Adipose tissue (tissue), 3 donors: ENCODE data around the gene KLHL3. TPM values are rescaled to one million over a fixed set of nuclear protein-coding genes. Genes with fewer than 3 reads are reported as not detected.
"Not testable (repeated sequence)": the region's sequence is repeated elsewhere in the genome, so short reads cannot be mapped to it uniquely, and the experiment has no call there.

Experiments used
- H3K27ac ChIP-seq: one replicate; pipeline ENCODE4 v1.5.1; 2013; ENCODE audit warnings: low read depth, low read length
- WGBS, 3 donors: extraction: QIAGEN DNeasy Blood & Tissue Kit; methylation state at CpG; one replicate each; pipeline ENCODE4 v1.1.7; 2013; 5-methylcytosine and 5-hydroxymethylcytosine counted together
- polyA plus RNA-seq, 3 donors: library from polyadenylated mRNA; stranded (reverse); fragments of 200-250 nt; gene quantifications; one replicate each; pipeline ENCODE4 v1.2.3, GENCODE V29; 2013
- donor health status: healthy with polysubstance abuse.
- donor health status: Bipolar disorder and iron deficiency.
- donor health status: healthy.

Gene KLHL3
- polyA plus RNA-seq, 3 donors, result 0.90 to 3.3 (median 1.7) TPM

DNA sequence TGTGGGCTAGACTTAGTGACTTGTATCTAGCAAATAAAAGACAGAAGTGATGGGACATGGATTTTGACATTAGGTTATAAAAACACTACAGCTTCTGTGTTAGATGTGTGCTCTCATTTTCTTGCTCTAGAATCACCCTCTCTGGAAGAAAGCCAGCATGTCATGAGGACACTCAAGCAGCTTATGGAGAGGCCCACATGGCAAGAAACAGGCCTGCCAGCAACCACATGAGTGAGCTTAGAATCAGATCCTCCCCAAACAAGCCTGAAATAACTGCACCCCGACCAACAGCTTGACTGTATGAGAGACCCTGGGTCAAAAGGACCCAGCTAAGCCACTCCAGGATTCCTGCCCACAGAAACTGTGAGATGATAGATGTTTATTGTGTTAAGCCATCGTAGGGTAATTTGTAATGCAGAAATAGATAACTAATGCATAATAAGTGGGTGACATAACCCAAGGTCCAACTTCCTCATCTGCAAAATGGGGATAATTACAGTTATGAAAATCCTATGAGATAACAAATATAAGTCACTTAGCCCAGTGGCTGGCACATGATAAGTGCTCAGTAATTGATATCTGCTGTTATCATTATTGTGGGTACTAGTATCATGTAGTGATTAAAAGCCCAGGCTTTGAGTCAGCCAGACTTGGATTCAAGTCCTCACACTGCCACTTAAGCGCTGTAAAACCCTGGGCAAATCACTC lies 86.5 kb downstream of the KLHL3 start:
- WGBS, 3 donors, result 73 to 81% (median 77%) methylated on average over 3 of the region's 3 CpGs
- H3K27ac ChIP-seq, result no peak overlapping the region

GRCh38 chr5:137648361-137648760 lies 87.5 kb downstream of the KLHL3 start:
- no peak overlapping the region for H3K27ac ChIP-seq
- WGBS, 3 donors, result 86 to 92% (median 91%) methylated on average over 5 of the region's 5 CpGs

GRCh38 chr5:137647401-137647800 lies 88.5 kb downstream of the KLHL3 start:
- 94 to 96% (median 96%) methylated on average over 11 of the region's 11 CpGs for WGBS, 3 donors

GRCh38 chr5:137646761-137647160 lies 89.1 kb downstream of the KLHL3 start:
- WGBS, 3 donors, result 48 to 88% (median 76%) methylated on average over 2 of the region's 2 CpGs
- no peak overlapping the region for H3K27ac ChIP-seq

More at GRCh38 chr5:137647401-137647800, 88.5 kb downstream of the KLHL3 start:
- no peak overlapping the region for H3K27ac ChIP-seq

DNA sequence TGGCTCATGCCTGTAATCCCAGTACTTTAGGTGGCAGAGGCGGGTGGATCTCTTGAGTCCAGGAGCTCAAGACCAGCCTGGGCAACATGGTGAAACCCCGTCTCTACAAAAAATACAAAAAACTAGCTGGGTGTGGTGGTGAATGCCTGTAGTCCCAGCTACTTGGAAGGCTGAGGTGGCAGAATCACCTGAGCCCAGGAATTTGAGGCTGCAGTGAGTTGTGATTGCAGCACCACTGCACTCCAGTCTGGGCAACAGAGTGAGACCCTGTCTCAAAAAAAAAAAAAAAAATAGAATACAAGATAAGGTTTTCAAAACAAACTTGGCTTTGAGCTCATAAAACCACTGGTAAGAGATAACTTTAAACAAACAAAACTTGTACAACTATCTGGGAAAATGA lies 92.8 kb downstream of the KLHL3 start:
- 87 to 98% (median 93%) methylated on average over 2 of the region's 2 CpGs for WGBS, 3 donors
- not testable (repeated sequence) for H3K27ac ChIP-seq

GRCh38 chr5:137642091-137642490 lies 93.8 kb downstream of the KLHL3 start:
- H3K27ac ChIP-seq, result no peak overlapping the region
- WGBS, 3 donors, result 81 to 87% (median 82%) methylated on average over 4 of the region's 4 CpGs

GRCh38 chr5:137641148-137641547 lies 94.7 kb downstream of the KLHL3 start:
- no peak overlapping the region for H3K27ac ChIP-seq
- WGBS, 3 donors, result 80 to 93% (median 86%) methylated on average over 1 of the region's 1 CpG

GRCh38 chr5:137639645-137640044 lies 96.2 kb downstream of the KLHL3 start:
- no peak overlapping the region for H3K27ac ChIP-seq
- 87 to 96% (median 87%) methylated on average over 11 of the region's 11 CpGs for WGBS, 3 donors

DNA sequence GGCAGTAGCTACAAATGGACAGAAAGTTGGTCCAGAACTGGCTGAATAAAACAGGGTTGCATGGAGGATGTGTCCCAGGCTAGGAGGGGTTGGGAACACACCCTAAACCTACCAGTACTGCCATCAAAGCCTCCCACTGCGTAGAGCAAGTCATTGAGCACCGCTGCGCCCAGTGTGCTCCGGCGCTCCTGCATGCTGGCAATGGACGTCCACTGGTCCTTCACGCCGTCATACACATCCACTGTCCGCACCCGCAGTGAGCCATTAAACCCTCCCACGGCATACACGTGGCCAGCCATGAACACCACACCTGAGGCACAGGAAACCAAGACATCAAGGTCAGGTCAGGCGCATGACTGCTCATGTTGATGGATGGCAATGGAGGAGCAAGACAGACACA lies 97.0 kb downstream of the KLHL3 start:
- WGBS, 3 donors, result 92 to 99% (median 98%) methylated on average over 13 of the region's 13 CpGs
- H3K27ac ChIP-seq, result no peak overlapping the region

DNA sequence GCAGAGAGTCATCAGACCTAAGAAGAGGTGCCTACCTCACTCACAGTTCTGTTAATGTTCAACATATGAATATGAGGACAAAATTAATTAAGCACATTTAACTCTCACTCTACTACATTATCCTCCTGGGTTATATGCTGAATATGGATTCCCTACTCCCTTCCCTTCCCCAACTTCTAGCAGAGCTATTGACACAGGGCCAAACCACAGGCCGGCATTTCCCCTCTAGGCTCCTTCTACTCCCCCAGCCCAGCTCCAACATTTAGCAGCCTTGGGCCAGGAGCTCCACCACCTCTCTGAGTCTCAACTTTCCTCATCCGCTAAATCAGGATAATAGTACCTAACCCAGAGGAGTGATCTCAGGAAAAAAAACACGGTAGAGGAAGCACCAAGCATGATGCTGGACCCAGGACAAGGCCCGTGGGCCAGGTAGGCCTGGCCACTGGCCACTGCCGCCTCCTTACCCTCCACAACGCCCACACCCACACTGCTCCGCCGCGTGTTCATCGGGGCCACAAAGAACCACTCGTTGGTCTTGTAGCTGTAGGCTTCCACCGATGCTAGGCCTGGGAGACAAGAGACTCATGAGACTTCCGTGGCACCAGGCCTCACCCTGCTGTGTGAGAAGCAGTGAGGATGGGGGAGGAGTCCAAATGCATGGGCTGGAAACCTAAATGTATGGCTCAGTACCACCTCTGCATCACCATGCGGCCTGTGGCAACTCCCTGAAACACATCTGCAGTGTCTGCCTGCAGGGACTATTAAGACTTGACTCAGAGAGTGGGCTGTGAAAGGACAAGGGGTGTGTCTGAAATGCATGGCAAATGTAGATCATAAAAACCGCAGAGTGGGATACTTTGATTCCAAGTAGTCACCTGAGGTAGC lies 98.8 kb downstream of the KLHL3 start:
- 94 to 95% (median 95%) methylated on average over 15 of the region's 15 CpGs for WGBS, 3 donors
- H3K27ac ChIP-seq, result no peak overlapping the region

GRCh38 chr5:137636099-137636498 lies 99.8 kb downstream of the KLHL3 start:
- 69 to 77% (median 69%) methylated on average over 2 of the region's 2 CpGs for WGBS, 3 donors
- no peak overlapping the region for H3K27ac ChIP-seq

GRCh38 chr5:137635521-137635921 lies 100.4 kb downstream of the KLHL3 start:
- no peak overlapping the region for H3K27ac ChIP-seq
- 74 to 81% (median 80%) methylated on average over 1 of the region's 1 CpG for WGBS, 3 donors

GRCh38 chr5:137633896-137634295 lies 102.0 kb downstream of the KLHL3 start:
- 95 to 99% (median 95%) methylated on average over 9 of the region's 9 CpGs for WGBS, 3 donors
- no peak overlapping the region for H3K27ac ChIP-seq

GRCh38 chr5:137632716-137633115 lies 103.2 kb downstream of the KLHL3 start:
- WGBS, 3 donors, result 92 to 96% (median 96%) methylated on average over 3 of the region's 3 CpGs
- H3K27ac ChIP-seq, result no peak overlapping the region

DNA sequence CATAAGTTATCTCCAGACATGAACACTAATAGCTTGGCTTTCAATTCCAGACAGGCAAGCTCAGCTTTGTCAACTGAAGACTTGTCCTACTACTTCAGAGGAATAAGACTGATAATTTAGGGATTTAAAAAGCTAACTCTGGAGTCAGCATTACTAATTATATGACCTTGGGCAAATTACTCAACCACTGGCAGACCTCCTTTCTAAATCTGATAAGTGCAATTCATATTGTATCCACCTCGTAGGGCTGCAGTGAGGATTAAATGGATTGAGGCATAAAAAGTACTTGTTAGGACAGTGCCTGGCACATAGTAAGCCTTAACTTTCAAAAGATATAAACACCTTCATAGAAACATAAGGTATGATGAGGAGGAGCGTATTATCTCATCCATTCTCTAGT lies 104.4 kb downstream of the KLHL3 start:
- WGBS, 3 donors, result 66 to 87% (median 78%) methylated on average over 2 of the region's 2 CpGs
- no peak overlapping the region for H3K27ac ChIP-seq

DNA sequence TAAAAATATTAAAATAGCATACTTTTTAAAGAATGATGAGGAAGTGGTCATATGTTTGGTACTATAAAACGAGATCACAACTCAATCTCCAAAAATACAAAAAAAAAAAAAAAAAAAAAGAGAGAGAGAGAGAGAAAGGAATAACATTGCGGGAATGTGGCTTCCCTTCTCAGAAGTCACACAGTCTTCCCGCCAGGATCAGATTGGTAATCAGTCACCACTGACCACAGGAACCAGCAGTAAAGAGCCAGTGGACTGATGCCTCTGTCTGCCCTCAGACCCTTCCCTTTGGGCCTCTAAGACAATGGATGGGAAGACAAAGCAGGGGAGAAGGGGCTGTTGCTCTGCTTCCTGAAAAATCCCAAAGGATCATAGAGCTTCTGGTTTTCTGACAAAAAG lies 104.9 kb downstream of the KLHL3 start:
- WGBS, 3 donors, result 56 to 88% (median 60%) methylated on average over 3 of the region's 3 CpGs
- no peak overlapping the region for H3K27ac ChIP-seq

- WGBS, 3 donors, result 76 to 84% (median 80%) methylated on average over 10 of the region's 10 CpGs
- no peak overlapping the region for H3K27ac ChIP-seq
Observed at GRCh38 chr5:137630216-137630971, 105.5 kb downstream of the KLHL3 start.

GRCh38 chr5:137629646-137630045 lies 106.2 kb downstream of the KLHL3 start:
- 17 to 24% (median 23%) methylated on average over 4 of the region's 4 CpGs for WGBS, 3 donors
- H3K27ac ChIP-seq, result no peak overlapping the region

DNA sequence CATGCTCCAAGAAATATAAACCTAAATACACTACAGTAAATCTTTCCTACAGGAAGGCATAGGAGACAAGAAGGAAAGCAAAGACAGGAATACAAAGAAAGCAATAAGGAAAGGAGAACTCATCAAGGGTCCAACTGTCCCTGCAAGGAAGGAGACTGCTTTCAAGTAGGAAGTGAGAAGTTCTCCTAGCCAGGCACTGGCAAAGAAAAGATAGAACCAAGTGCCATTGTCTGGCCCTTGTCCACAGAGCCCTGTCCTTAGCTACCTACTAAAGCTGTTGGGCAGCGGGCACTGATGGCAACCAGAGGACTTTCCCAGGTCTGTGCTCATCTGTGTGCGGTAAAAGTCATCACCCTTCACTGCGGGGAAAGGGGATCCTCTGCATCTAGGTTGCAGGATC lies 108.2 kb downstream of the KLHL3 start:
- WGBS, 3 donors, result 81 to 99% (median 86%) methylated on average over 3 of the region's 3 CpGs
- no peak overlapping the region for H3K27ac ChIP-seq
